Fibroblast of the aortic adventitia (primary cell): Measurements from ENCODE around the gene CEP70. TPM values are rescaled to one million over a fixed set of nuclear protein-coding genes. Genes with fewer than 3 reads are reported as not detected.
"Not testable (repeated sequence)": the region's sequence is repeated elsewhere in the genome, so short reads cannot be mapped to it uniquely, and the experiment has no call there.

Experiments used
- DNase-seq: peaks from one replicate; pipeline ENCODE4 v3.0.0-alpha.2; 2010; ENCODE audit warnings: low read depth
- H3K4me3 ChIP-seq: 2 replicates; pipeline ENCODE4 v1.5.1; 2011; ENCODE audit warnings: low read depth, mild to moderate bottlenecking, control low read depth, low read length, moderate library complexity
- CTCF ChIP-seq: IDR thresholded peaks from 2 replicates; pipeline ENCODE4 v1.5.1; 2011; ENCODE audit warnings: mild to moderate bottlenecking, low read length, control low read depth, inconsistent platforms; ENCODE audit not compliant: insufficient read depth
- total RNA-seq: library from RNA; depleted of rRNA; stranded (reverse); fragments of >200 nt; gene quantifications from 2 replicates; pipeline ENCODE4 v1.2.3, GENCODE V29; 2012; ENCODE audit warnings: low replicate concordance

Gene CEP70
- total RNA-seq, 1 donor, result 14.6 TPM

- H3K4me3 ChIP-seq, result no peak overlapping the region
- TF ChIP-seq CTCF, result no peak
- DNase-seq, result no peak
Measured at GRCh38 chr3:138542977-138543376, 51.1 kb downstream of the CEP70 start.

GRCh38 chr3:138539352-138539751 is 54.7 kb downstream of the CEP70 start:
- DNase-seq, result no peak
- no peak for TF ChIP-seq CTCF
- H3K4me3 ChIP-seq, result no peak overlapping the region

- H3K4me3 ChIP-seq, DNase-seq: not testable (repeated sequence)
Measured at GRCh38 chr3:138521445-138521844, 72.6 kb downstream of the CEP70 start.

GRCh38 chr3:138513090-138513843 is 80.8 kb downstream of the CEP70 start:
- no peak overlapping the region for H3K4me3 ChIP-seq
- no peak for DNase-seq
- TF ChIP-seq CTCF, result no peak

GRCh38 chr3:138511945-138512344 is 82.1 kb downstream of the CEP70 start:
- TF ChIP-seq CTCF, result no peak
- DNase-seq, result no peak

GRCh38 chr3:138509586-138509985 is 84.5 kb downstream of the CEP70 start:
- DNase-seq, result peak; percentile 12
- H3K4me3 ChIP-seq, result no peak overlapping the region
- TF ChIP-seq CTCF, result no peak

More at GRCh38 chr3:138511945-138512344, 82.1 kb downstream of the CEP70 start:
- no peak overlapping the region for H3K4me3 ChIP-seq

GRCh38 chr3:138507524-138507923 is 86.5 kb downstream of the CEP70 start:
- no peak overlapping the region for H3K4me3 ChIP-seq
- no peak for TF ChIP-seq CTCF
- no peak for DNase-seq
